Mammary epithelial cell (primary cell): ENCODE data around the gene DDX25.

Experiments used
- EZH2 ChIP-seq: IDR thresholded peaks from 2 replicates; pipeline ENCODE4 v1.6.1; 2012; ENCODE audit warnings: low read length, inconsistent platforms, borderline replicate concordance
- TF ChIP-seq, protein P1 (sequence below), 2 donors: IDR thresholded peaks in 1 of 2; conservative IDR thresholded peaks in 1 of 2; 2 replicates each; pipeline ENCODE4 v1.5.1; 2011 to 2012; ENCODE audit warnings: inconsistent platforms in 2 of 2, low read length in 2 of 2, mild to moderate bottlenecking in 2 of 2, control low read depth in 1 of 2, low read depth in 1 of 2; ENCODE audit not compliant: insufficient read depth in 1 of 2; ENCODE audit errors: extremely low read depth in 1 of 2

DNA sequence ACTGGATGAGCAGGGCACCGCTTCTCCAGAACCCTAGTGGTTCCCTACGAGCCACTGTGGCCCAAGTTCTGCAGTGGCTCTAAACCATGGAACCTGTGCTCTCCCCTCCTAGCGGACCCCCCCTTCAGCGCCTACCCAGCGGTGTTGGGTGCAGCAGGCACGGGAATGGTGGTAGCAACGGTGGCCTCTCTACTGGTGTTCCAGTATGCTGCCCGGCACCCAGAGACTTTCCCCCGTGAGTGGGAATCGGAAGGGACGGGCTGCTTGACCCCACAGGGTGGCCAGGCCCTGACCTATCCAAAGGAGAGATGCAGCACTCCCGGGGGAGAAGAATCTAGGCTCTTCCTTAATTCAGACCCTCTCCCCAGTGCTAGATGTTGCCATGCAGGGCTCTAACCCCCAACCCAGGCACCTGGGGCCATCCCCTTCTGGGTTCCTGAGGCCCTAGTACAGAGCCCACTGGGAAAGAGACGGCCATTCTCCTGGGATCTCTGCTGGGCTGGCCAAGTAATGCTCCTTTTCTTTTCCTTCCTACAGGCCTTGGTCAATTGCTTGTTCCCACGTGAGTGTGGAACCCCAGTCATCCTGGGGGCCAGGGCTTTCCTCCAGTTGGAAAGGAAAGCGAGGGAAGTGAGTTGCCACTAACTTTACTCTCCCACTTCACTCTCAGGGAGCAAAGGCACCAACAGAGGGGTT lies 50.8 kb downstream of the DDX25 start:
- TF ChIP-seq EZH2, result no peak
- TF ChIP-seq, protein P1, sequence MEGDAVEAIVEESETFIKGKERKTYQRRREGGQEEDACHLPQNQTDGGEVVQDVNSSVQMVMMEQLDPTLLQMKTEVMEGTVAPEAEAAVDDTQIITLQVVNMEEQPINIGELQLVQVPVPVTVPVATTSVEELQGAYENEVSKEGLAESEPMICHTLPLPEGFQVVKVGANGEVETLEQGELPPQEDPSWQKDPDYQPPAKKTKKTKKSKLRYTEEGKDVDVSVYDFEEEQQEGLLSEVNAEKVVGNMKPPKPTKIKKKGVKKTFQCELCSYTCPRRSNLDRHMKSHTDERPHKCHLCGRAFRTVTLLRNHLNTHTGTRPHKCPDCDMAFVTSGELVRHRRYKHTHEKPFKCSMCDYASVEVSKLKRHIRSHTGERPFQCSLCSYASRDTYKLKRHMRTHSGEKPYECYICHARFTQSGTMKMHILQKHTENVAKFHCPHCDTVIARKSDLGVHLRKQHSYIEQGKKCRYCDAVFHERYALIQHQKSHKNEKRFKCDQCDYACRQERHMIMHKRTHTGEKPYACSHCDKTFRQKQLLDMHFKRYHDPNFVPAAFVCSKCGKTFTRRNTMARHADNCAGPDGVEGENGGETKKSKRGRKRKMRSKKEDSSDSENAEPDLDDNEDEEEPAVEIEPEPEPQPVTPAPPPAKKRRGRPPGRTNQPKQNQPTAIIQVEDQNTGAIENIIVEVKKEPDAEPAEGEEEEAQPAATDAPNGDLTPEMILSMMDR (conservative IDR thresholded peaks at IDR 0.05 in 1 of 2, IDR thresholded peaks at IDR 0.05 in 1 of 2; ENCODE audit: extremely low read depth in 1 of 2, insufficient read depth in 1 of 2, low read depth in 1 of 2, low read length in 2 of 2), result no peak
